GM12872 (cell line): ENCODE results near the gene ZIC4.

ENCODE experiments used
- TF ChIP-seq, protein P1 (sequence below): IDR thresholded peaks from 3 replicates; pipeline ENCODE4 v1.5.1; 2011; ENCODE audit warnings: low read depth, mild to moderate bottlenecking, low read length, moderate library complexity; ENCODE audit not compliant: insufficient read depth

Gene ZIC4

DNA sequence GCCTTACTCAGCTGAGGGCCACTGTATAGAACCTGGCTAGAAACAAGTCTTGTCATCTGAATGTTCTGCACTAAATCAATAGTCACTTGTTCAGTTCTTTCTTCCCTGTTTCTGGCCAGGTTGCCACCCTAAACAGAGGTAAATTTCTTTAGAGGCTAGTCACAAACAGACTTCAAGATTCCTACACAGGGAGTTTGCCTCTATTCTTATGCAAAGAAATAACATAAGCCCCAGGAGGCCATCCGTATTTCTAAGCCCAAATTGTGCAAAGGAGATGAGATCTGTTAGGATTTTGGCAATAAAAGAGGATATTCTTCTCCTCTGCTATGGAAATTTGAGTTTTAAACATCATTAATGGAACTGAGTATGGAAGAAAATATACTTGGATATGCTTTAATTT is 4.9 kb downstream of the ZIC4 start:
- TF ChIP-seq, protein P1, sequence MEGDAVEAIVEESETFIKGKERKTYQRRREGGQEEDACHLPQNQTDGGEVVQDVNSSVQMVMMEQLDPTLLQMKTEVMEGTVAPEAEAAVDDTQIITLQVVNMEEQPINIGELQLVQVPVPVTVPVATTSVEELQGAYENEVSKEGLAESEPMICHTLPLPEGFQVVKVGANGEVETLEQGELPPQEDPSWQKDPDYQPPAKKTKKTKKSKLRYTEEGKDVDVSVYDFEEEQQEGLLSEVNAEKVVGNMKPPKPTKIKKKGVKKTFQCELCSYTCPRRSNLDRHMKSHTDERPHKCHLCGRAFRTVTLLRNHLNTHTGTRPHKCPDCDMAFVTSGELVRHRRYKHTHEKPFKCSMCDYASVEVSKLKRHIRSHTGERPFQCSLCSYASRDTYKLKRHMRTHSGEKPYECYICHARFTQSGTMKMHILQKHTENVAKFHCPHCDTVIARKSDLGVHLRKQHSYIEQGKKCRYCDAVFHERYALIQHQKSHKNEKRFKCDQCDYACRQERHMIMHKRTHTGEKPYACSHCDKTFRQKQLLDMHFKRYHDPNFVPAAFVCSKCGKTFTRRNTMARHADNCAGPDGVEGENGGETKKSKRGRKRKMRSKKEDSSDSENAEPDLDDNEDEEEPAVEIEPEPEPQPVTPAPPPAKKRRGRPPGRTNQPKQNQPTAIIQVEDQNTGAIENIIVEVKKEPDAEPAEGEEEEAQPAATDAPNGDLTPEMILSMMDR, result no peak

DNA sequence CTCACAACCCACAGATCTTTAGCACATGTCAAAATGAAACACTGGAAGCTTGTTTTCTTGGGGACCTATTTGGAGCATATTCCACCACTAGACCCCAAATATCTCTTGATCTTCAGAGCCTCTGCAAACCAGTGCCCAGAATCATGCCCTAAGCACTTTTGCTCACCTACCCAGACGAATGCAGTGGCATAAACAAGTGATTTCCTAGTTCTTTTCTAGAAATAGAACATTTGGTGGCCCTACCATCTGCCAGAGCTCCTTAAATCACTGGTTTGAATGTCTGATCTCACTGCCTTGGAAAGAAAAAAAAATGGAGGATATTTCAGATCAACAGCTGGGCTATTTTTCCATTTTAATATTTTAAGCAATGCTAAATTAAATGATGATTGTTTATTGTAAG is 5.3 kb downstream of the ZIC4 start:
- TF ChIP-seq, protein P1, result no peak

DNA sequence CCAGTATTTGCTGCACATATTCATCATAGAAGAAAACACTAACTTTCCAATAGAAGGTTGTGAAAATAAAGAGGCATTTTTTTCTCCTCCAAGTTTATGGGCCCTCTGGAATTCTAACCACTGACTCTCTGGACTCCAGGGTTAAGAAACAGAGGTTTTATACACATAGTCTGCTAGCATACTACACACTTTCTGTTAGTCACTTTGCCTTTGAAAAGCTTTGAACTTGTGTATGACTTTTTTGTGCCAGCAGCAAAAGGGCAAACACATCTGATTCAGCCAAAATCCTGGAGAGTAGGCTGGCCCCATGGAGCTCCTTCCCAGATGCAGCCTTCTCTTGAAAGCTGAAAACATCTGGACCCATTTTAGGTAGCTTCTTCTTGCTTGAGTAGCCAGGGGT is 6.2 kb downstream of the ZIC4 start:
- TF ChIP-seq, protein P1, result no peak

DNA sequence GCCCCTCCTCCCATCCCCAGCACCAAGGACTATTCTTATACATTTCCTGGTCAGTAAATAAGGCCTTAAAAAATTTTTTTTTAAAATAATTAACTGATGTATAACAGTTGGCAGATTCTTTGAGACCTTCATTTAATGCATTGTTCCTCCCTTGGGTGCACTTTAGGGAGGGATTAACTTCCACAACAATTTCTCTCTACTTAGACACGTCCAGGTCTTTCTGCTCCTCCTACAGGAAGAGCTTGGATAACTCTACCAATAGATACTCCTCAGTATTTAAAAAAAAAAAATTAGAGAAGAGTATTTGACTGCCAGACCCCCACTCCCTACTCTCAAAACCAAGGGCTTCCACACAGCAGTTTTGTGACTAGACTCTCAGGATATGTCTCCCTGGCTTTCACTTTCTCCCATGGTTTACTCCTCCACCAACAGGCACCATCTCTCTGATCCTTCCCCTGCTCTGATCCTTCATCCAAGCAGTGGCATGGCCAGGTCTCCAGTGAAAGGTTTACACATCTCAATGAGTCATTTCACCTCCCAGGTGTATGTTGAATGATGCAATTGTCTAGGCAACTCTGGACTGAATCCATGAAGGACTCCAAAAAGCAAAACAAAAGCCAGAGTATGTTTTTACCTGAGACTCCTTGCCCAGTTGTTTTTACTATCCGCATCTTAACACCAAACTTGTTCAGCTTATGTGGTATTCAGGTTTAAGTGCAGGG is 7.4 kb downstream of the ZIC4 start:
- TF ChIP-seq, protein P1, result no peak

DNA sequence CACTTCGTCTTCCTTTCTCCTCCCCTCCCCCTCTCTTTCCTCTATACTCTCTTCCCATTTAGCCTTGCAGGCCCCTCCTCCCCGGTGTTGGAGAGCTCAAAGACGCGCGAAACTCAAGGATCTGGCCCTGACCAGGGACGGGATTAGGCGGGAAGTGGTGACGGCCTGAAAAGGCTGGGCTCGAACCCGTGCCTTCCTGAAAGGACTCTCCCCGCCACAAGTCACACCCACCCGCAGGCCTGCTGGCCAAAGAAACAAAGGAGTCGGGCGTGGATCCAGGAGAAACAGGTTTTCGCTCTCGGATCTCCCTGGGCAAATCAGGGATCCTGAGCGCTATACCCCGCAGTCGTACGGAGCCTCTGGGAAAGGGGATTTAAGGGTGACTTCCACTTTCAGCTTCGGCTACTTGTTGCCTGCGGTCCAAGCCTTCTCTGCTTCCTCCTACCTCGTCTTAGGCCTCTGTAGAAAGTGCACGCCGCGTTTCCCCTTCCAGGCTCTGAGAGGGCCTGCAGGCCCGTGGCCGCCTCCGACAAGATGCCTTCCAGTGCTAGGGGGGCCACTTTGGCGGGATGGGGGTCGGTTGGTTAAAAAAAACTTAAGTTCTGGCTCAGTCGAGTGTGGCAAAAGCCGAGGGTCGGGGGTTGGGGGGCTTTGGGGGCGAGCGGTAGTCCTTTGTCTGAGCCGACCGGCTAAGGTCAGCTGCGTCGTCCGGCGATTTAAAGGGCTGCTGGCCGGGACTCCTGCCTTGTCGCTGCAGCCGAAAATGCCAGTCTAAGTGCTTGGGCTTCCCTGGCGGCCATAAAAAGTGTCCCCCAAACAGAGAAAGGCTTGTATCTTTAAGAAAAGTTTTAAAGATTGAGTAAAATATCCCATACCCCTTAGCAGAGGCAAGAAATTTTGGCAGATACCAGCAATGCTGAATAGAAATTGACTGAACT is 8.2 kb downstream of the ZIC4 start:
- TF ChIP-seq, protein P1, result no peak

DNA sequence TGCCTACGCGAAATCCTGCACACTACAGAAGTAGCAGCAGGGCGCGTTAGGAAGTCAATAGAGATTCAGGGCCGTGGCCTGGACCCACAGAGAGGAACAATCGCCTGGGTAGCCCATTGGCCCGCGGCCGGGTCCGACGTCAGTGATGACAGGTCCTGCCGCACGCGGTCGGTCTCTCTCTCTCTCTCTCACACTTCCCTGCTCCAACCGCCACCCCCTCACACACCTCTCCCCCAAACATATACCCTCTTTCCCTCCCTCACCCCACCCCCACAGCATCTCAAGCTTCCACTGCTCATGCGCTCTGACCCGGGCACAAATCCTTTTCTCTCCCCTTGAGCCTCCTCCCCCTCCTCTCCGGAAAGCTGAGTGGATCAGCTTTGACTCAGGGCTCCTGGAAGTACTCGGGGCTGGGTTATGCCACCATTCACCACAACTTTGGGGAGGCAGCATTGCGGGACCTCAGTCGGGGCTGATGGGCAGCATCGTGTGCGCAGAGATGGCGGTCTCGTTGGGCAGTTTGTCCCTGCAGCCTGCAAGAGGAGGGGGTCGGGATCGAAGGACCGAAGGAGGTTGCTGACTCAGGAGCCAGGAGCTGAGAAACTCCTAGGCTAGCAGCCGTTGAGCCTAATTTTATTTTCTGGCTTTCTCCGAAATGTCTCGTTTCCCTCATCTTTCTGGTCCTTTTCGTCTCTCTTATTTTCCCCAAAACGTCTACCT is 9.0 kb downstream of the ZIC4 start:
- TF ChIP-seq, protein P1, result no peak

DNA sequence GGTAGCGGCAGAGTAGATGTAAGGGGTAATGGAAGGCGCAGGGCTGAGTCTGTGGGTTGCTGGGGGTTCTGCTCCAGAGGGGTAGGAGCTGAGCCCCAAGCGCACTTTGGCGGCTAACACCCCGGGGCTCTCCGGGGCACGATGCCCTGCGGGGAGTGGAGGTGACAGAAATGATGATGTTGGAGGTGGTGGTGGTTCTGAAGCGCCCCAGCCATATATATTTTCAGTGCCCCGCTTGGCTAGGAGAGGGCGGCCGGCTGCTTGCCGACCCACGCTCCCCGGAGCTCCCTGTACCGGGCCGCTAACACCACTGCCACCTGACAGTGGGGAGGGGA is 9.7 kb downstream of the ZIC4 start:
- TF ChIP-seq, protein P1, result no peak
